ENCODE results near the gene TRIM8. TPM values are rescaled to one million over a fixed set of nuclear protein-coding genes. Genes with fewer than 3 reads are reported as not detected.

TRIM8 gene
- total RNA-seq, 1 experiment from 2014 or later: 36.3 TPM

DNA sequence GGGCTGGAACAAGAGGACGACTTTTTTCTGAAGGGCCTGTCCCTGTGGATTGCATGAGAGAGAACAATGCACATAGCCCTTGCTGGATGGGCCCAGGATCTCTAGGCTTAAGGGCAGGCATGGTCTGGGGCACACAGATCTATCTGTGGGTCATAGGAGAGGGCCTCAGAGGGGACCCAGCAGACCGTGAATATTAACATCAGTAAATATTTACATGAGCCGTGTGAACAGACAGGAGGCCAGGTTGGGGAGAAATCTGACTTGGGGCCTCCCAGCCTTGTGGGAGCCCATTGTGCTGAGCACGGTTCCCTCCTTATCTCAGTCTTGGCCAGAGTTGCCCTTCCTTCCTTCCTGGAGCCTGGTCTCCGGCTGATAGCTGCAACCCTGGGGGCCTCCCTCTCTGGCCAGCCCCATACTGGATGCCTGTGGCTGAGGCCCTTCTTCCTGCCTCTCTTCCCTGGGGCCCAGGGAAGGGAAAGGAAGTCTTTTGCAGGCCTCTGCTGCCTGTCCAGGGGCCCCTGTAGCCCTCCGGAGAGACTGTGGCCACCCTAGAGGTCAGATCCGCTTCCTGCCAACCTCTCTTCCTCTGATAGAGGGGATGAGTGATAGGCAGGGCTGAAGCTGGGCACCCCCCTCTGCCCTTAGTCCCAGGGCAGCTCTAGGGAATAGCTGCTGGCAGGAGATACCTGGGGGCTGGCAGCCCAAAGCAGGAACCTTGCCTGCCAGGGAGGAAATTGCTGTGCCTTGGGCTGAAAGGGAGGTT, 44.5 kb upstream of the TRIM8 start (continued):
- TF ChIP-seq, protein P1, sequence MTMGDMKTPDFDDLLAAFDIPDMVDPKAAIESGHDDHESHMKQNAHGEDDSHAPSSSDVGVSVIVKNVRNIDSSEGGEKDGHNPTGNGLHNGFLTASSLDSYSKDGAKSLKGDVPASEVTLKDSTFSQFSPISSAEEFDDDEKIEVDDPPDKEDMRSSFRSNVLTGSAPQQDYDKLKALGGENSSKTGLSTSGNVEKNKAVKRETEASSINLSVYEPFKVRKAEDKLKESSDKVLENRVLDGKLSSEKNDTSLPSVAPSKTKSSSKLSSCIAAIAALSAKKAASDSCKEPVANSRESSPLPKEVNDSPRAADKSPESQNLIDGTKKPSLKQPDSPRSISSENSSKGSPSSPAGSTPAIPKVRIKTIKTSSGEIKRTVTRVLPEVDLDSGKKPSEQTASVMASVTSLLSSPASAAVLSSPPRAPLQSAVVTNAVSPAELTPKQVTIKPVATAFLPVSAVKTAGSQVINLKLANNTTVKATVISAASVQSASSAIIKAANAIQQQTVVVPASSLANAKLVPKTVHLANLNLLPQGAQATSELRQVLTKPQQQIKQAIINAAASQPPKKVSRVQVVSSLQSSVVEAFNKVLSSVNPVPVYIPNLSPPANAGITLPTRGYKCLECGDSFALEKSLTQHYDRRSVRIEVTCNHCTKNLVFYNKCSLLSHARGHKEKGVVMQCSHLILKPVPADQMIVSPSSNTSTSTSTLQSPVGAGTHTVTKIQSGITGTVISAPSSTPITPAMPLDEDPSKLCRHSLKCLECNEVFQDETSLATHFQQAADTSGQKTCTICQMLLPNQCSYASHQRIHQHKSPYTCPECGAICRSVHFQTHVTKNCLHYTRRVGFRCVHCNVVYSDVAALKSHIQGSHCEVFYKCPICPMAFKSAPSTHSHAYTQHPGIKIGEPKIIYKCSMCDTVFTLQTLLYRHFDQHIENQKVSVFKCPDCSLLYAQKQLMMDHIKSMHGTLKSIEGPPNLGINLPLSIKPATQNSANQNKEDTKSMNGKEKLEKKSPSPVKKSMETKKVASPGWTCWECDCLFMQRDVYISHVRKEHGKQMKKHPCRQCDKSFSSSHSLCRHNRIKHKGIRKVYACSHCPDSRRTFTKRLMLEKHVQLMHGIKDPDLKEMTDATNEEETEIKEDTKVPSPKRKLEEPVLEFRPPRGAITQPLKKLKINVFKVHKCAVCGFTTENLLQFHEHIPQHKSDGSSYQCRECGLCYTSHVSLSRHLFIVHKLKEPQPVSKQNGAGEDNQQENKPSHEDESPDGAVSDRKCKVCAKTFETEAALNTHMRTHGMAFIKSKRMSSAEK (CRISPR knock-in tag; IDR thresholded peaks at IDR 0.05; ENCODE audit: borderline replicate concordance): no peak
- TF ChIP-seq ZNF671 (CRISPR knock-in tag; IDR thresholded peaks at IDR 0.05) (no peak), ZNF423 (CRISPR knock-in tag; IDR thresholded peaks at IDR 0.05) (no peak), TP53 (CRISPR knock-in tag; IDR thresholded peaks at IDR 0.05) (no peak), ZNF396 (CRISPR knock-in tag; IDR thresholded peaks at IDR 0.05; ENCODE audit: borderline replicate concordance) (no peak), CREM (CRISPR knock-in tag; IDR thresholded peaks at IDR 0.05) (no peak), GTF2I (CRISPR knock-in tag; conservative IDR thresholded peaks at IDR 0.05) (no peak)
- TF ChIP-seq, protein P2, sequence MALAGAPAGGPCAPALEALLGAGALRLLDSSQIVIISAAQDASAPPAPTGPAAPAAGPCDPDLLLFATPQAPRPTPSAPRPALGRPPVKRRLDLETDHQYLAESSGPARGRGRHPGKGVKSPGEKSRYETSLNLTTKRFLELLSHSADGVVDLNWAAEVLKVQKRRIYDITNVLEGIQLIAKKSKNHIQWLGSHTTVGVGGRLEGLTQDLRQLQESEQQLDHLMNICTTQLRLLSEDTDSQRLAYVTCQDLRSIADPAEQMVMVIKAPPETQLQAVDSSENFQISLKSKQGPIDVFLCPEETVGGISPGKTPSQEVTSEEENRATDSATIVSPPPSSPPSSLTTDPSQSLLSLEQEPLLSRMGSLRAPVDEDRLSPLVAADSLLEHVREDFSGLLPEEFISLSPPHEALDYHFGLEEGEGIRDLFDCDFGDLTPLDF (CRISPR knock-in tag; IDR thresholded peaks at IDR 0.05): no peak
- TF ChIP-seq, protein P3, sequence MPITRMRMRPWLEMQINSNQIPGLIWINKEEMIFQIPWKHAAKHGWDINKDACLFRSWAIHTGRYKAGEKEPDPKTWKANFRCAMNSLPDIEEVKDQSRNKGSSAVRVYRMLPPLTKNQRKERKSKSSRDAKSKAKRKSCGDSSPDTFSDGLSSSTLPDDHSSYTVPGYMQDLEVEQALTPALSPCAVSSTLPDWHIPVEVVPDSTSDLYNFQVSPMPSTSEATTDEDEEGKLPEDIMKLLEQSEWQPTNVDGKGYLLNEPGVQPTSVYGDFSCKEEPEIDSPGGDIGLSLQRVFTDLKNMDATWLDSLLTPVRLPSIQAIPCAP (CRISPR knock-in tag; IDR thresholded peaks at IDR 0.05): no peak
- TF ChIP-seq, protein P4, sequence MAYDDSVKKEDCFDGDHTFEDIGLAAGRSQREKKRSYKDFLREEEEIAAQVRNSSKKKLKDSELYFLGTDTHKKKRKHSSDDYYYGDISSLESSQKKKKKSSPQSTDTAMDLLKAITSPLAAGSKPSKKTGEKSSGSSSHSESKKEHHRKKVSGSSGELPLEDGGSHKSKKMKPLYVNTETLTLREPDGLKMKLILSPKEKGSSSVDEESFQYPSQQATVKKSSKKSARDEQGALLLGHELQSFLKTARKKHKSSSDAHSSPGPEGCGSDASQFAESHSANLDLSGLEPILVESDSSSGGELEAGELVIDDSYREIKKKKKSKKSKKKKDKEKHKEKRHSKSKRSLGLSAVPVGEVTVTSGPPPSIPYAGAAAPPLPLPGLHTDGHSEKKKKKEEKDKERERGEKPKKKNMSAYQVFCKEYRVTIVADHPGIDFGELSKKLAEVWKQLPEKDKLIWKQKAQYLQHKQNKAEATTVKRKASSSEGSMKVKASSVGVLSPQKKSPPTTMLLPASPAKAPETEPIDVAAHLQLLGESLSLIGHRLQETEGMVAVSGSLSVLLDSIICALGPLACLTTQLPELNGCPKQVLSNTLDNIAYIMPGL (CRISPR knock-in tag; IDR thresholded peaks at IDR 0.05): no peak

DNA sequence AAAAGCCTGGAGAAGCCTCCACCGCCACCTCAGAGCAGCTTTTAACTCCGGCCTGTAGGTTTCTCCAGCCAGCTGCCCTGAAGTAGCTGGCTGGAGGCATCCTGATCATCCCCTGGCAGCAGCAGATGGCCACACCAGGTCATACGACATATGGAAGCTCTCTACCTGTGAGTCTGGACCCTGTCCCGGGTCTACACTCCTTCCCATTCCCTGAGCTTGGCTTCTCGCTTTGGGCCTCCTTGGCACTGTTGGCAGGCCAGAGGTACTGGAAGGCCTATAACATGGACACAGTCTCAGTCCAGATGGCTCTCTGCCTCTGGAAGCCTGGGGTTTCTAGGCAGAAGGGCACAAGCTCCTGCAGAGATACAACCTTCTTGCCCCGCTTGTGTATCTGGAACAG, 43.5 kb upstream of the TRIM8 start:
- H3K4me1 Mint-ChIP-seq: peaks cover 10% of the 10 kb centered on the region
- no peak overlapping the region for H3K27ac Mint-ChIP-seq
- ChIA-PET POLR2A (no interaction called here), CTCF (interaction anchor here (0.6 to 1.1 kb wide), 3 partner anchors 14 to 76 kb away, joined by 3 to 5 read pairs (median 4); no protein-coding TSS in a partner anchor)
- H3K4me3 Mint-ChIP-seq: no peak overlapping the region
- H3K9me3 Mint-ChIP-seq: no peaks in the 10 kb centered on the region
- no peak for ATAC-seq
- no peaks in the 10 kb centered on the region for H3K36me3 Mint-ChIP-seq
- DNase-seq (ENCODE audit: low spot score): no peak
- TF ChIP-seq MYBL2 (CRISPR knock-in tag; IDR thresholded peaks at IDR 0.05) (no peak), ZNF416 (CRISPR knock-in tag; IDR thresholded peaks at IDR 0.05) (no peak), ESRRA (CRISPR knock-in tag; IDR thresholded peaks at IDR 0.05; ENCODE audit: borderline replicate concordance) (no peak), HMGA2 (CRISPR knock-in tag; IDR thresholded peaks at IDR 0.05) (no peak), ELF4 (CRISPR knock-in tag; IDR thresholded peaks at IDR 0.05; ENCODE audit: low read depth) (no peak)
- TF ChIP-seq, protein P5, sequence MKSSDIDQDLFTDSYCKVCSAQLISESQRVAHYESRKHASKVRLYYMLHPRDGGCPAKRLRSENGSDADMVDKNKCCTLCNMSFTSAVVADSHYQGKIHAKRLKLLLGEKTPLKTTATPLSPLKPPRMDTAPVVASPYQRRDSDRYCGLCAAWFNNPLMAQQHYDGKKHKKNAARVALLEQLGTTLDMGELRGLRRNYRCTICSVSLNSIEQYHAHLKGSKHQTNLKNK (CRISPR knock-in tag; IDR thresholded peaks at IDR 0.05): no peak
- H3K27me3 Mint-ChIP-seq (ENCODE audit: low read depth): no peaks in the 10 kb centered on the region

Measured in WTC11 (cell line).